NCI-H128 (cell line): Measurements from ENCODE around the gene ZNF438.
"Not testable (repeated sequence)": the region's sequence is repeated elsewhere in the genome, so short reads cannot be mapped to it uniquely, and the experiment has no call there.

Experiments
- DNase-seq: peaks from one replicate; lab custom pipeline; 2025; ENCODE audit not compliant: unreplicated experiment; lab: John Stamatoyannopoulos, UW

The ZNF438 gene

GRCh38 chr10:30986053-30986555 is 45.6 kb downstream of the ZNF438 start:
- DNase-seq: no peak

- no peak for DNase-seq
Measured at GRCh38 chr10:30985512-30985911, 46.2 kb downstream of the ZNF438 start.

GRCh38 chr10:30984563-30985328 is 46.9 kb downstream of the ZNF438 start:
- no peak for DNase-seq

GRCh38 chr10:30983209-30983608 is 48.5 kb downstream of the ZNF438 start:
- DNase-seq: not testable (repeated sequence)

GRCh38 chr10:30980951-30981616 is 50.6 kb downstream of the ZNF438 start:
- no peak for DNase-seq

GRCh38 chr10:30979956-30980355 is 51.7 kb downstream of the ZNF438 start:
- DNase-seq: no peak

GRCh38 chr10:30978843-30979242 is 52.8 kb downstream of the ZNF438 start:
- no peak for DNase-seq

GRCh38 chr10:30977385-30977784 is 54.3 kb downstream of the ZNF438 start:
- DNase-seq: no peak

GRCh38 chr10:30974773-30975415 is 56.8 kb downstream of the ZNF438 start:
- no peak for DNase-seq

GRCh38 chr10:30974355-30974754 is 57.3 kb downstream of the ZNF438 start:
- DNase-seq: no peak

GRCh38 chr10:30973737-30974136 is 57.9 kb downstream of the ZNF438 start:
- no peak for DNase-seq

GRCh38 chr10:30970760-30971460 is 60.8 kb downstream of the ZNF438 start:
- DNase-seq: no peak

GRCh38 chr10:30968711-30969110 is 63.0 kb downstream of the ZNF438 start:
- no peak for DNase-seq

GRCh38 chr10:30967650-30968410 is 63.8 kb downstream of the ZNF438 start:
- no peak for DNase-seq

GRCh38 chr10:30963992-30964930 is 67.4 kb downstream of the ZNF438 start:
- no peak for DNase-seq

- no peak for DNase-seq
Measured at GRCh38 chr10:30962522-30962921, 69.1 kb downstream of the ZNF438 start.

- DNase-seq: no peak
Measured at GRCh38 chr10:30959836-30960210, 71.8 kb downstream of the ZNF438 start.

- not testable (repeated sequence) for DNase-seq
Measured at GRCh38 chr10:30949218-30949617, 82.4 kb downstream of the ZNF438 start.

GRCh38 chr10:30944005-30944404 is 87.7 kb downstream of the ZNF438 start:
- DNase-seq: no peak
